GM10266 (cell line): ENCODE data around the gene MVD.

Experiments
- DNase-seq: peaks from one replicate; pipeline ENCODE4 v3.0.0; 2012; ENCODE audit errors: extremely low spot score
- TF ChIP-seq, protein P1 (sequence below): IDR thresholded peaks from 2 replicates; pipeline ENCODE4 v1.5.1; 2012; ENCODE audit warnings: mild to moderate bottlenecking, low read depth; ENCODE audit not compliant: control insufficient read depth, insufficient read depth; ENCODE audit errors: missing control alignments

Gene MVD

DNA sequence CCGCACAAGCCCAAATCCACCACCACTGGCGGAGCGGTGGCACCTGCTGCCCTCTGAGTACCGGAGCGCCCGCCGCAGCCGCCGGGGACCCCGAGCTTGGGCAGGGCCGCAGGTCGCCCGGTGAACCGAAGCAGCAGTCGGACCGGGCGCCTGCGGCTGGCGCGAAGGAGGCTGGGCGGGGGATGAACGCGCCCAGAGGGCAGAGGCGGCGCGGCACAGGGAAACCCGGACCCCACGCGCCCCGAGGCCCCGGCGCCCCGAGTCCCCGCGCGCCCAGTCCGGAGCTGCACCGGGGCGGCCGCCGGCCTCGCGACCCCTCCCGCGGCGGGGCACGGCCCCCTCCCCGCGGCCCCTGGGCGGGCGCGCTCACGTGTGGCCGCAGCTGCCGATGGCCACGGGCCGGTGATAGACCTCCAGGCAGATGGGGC, 42.9 kb upstream of the MVD start:
- TF ChIP-seq, protein P1, sequence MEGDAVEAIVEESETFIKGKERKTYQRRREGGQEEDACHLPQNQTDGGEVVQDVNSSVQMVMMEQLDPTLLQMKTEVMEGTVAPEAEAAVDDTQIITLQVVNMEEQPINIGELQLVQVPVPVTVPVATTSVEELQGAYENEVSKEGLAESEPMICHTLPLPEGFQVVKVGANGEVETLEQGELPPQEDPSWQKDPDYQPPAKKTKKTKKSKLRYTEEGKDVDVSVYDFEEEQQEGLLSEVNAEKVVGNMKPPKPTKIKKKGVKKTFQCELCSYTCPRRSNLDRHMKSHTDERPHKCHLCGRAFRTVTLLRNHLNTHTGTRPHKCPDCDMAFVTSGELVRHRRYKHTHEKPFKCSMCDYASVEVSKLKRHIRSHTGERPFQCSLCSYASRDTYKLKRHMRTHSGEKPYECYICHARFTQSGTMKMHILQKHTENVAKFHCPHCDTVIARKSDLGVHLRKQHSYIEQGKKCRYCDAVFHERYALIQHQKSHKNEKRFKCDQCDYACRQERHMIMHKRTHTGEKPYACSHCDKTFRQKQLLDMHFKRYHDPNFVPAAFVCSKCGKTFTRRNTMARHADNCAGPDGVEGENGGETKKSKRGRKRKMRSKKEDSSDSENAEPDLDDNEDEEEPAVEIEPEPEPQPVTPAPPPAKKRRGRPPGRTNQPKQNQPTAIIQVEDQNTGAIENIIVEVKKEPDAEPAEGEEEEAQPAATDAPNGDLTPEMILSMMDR = no peak
- no peak for DNase-seq

DNA sequence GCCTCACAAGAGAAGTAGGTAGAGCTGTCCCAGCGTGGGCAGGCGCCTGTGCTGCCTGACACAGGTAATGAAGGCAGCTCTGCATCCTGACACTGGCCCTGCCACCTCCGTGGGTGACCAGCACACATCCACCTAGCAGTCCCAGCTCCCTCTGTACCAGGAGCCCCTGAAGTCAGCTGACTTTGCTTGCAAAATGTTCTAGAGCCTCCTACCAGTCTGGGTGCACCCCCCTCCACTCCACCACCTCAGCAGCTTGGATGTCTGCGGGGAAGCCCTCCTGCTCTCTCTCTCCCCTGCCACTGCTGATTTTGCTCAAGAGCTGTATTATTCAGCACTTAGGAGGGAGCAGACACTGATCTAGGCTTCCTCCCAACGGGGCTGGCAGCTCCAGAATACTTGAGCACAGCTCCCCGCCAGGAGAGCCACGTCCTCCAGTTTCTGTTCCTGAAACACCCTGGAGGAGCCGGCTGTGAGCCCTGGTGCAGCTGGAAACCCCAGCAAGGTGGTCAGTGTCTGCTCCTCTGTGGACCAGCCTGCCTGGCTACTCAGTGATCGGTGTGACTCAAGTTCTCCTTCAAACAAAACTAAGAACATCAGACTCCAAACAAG, 42.3 kb upstream of the MVD start:
- TF ChIP-seq, protein P1 = no peak
- no peak for DNase-seq

DNA sequence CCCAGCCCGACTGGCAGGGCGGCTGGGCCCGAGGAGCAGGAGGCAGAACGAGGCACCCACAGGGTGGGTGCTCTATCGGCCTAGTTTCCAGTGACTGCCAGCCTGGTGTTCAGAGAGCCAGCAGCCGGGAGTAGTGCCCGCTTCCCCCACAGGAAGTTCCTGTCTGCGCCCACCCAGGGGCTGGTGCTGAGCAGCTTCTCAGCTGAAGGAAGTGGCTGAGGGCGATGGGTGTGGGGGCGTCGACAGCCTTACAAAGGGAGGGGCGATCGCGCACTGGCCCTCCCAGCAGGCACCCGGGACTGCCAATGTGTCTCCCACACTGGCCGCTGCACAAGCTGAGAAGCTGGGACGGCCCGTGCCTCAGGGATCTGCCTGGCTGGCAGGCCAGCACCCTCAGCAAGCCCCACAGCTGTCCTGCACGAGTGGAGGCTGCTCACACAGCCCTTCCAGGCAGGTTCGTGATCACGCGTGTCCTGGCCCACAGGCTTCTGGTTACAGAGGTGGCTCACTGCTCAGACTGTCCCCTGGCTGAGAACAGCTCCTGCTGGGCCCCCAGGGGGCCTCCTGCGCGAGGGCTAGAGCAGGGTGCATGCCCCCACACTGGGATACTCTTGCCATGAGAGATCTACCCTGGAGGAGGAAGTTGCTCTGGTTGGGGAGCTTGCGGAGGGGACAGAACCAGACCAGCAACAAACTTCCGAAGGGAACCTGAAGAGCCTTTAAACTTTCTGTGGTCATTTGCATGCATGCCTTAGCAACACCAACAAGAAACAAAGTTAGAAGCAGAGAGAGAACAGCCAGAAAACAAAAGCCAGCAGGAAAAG, 40.8 kb upstream of the MVD start:
- no peak for DNase-seq
- TF ChIP-seq, protein P1 = no peak

DNA sequence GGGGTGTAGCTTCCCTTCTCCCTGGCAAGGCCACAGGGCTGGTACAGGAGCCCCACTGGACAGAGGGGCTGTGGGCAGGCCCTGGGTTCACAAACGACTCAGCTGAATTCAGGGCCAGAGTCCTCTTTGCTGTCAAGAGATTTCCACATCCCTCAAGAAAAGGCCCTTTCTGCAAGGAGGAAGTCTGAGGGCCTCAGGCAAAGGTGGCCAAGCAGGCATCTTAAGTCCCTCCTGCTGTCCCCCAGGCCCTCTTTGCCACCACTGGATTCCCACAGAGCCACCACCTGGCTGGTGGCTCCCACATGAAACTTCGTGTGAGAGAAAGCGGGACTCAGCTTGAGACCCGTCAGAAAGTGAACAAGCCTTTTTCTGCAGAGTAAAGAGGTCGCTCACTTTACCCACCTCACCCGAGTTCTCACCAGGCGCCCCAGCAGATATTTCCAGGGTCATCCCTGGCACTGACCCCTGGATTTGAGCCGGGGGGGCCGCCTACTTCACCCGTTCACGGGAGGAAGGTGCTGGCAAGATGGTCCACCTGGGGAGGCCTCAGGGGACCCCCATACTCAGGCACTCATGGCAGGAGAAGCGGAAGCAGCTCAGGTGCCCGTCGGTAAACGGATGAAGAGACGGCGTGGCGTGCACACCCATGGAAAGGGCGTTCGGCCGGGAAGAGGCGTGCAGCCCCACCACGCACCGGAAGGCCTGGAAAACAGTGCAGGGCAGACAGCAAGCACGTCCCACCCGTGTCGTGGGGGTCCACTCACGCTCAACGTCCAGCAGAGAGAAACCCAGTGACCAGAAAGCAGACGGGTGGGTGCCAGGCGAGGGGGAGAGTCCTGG, 39.7 kb upstream of the MVD start:
- TF ChIP-seq, protein P1 = no peak
- no peak for DNase-seq

DNA sequence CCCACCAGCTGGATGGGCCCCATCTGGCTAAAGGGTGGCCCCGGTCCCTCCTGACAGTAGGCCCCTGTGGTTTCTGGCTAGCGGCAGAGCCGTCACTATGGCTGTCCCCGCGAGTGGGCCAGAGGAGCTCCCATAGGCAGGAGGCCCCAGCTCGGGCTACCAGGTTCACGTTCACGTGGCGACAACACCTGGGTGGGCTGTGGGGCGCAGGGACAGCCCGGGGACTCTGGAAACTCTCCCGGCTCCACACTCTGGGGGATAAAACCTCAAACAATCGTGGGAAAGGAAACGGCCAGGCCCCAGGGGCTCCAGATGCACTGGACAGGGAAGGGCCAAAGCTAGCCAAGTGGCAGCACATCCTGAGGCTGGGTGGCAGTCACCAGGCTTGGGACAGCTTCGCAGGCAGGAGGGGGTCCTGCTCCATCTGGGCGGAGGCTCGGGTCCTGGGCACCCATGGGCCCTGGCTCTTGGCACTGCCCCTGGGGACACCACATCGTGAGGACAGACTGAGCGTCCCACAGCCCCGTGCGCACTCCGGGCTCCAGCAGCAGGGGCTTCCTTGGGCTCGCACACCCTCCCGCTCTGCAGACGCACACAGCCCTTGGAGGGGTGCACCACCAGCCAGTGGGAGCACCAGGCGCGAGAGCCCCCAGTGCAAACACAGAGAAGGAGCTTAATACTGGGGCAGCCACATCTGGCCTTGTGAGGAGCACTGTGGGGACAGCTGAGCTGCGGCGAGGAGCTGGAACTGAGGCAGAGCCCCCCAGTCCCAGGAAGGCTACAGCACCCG, 38.9 kb upstream of the MVD start:
- TF ChIP-seq, protein P1 = no peak
- DNase-seq = no peak

DNA sequence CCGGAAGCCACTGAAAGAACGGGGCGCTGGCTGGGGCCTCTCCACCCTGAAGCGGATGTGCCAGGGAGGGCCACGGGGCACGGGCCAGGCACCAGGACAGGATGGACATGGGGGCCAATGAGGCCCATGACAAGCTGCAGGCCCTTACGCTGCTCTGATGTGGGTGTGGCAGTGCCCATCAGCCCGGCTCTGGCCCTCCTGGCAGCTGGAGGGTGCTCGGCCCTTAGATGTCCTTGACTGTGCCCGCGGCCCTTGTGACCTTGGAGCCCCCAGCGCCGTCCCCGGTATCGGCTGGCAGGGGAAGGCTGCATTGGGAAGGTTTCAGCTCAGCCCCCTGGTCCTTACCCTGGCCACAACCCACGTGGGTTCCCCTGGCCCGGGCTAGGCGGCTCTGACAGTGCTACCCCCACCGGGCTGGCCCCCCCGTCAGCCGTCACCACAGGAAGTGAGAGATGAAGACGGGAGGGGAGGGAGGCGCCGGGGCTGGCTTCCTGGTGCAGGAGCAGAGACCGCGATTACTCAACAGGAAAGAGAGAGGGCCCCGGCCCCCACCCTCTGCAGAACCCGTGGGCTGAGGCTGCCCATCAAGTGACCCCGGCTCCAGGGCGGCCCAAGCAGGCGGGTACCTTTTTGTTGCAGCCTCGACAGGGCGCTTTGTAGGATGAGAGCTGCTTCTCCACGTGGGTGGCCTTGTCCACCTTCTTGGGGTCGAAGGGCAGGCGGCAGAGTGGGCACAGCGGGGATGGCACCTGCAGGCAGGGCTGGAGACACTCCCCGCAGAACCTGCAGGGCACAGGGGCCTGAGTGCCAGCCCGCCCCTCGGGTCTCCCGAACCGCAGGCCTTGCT, 38.0 kb upstream of the MVD start:
- TF ChIP-seq, protein P1 = no peak

More for the DNA sequence above, 38.0 kb upstream of the MVD start:
- peak; percentile 96 for DNase-seq
